Osteocyte (in vitro differentiated cells): ENCODE data around the gene CYP2R1. TPM values are rescaled to one million over a fixed set of nuclear protein-coding genes. Genes with fewer than 3 reads are reported as not detected.
A peak's percentile ranks its signal among the peaks of the same experiment; 100 is the strongest.

Experiments
- DNase-seq: peaks from one replicate; pipeline ENCODE4 v3.0.0; 2021; ENCODE audit warnings: mixed read lengths; ENCODE audit not compliant: unreplicated experiment; ENCODE audit errors: extremely low spot score
- H3K27ac Mint-ChIP-seq: one replicate; pipeline ENCODE4 v1.8.0; 2021; ENCODE audit warnings: mild to moderate bottlenecking, mixed read lengths; ENCODE audit not compliant: unreplicated experiment
- H3K27me3 Mint-ChIP-seq: one replicate; pipeline ENCODE4 v1.8.0; 2021; ENCODE audit warnings: mixed read lengths; ENCODE audit not compliant: unreplicated experiment
- H3K36me3 Mint-ChIP-seq: one replicate; pipeline ENCODE4 v1.8.0; 2021; ENCODE audit warnings: mixed read lengths; ENCODE audit not compliant: unreplicated experiment
- H3K4me1 Mint-ChIP-seq: one replicate; pipeline ENCODE4 v1.8.0; 2021; ENCODE audit warnings: mixed read lengths; ENCODE audit not compliant: unreplicated experiment
- H3K4me3 Mint-ChIP-seq: one replicate; pipeline ENCODE4 v1.8.0; 2021; ENCODE audit warnings: mild to moderate bottlenecking, moderate library complexity, mixed read lengths; ENCODE audit not compliant: unreplicated experiment
- H3K9me3 Mint-ChIP-seq: one replicate; pipeline ENCODE4 v1.8.0; 2021; ENCODE audit warnings: mixed read lengths; ENCODE audit not compliant: unreplicated experiment
- total RNA-seq: library from RNA; stranded (reverse); gene quantifications from 2 replicates; pipeline ENCODE4 v1.2.1, GENCODE V29; 2021
- TF ChIP-seq, protein P1 (sequence below): fragments of 200-600 bp; sonication (generic); IDR thresholded peaks from 2 replicates; pipeline ENCODE4 v1.5.0; 2021; ENCODE audit warnings: antibody characterized with exemption, mild to moderate bottlenecking, moderate library complexity

The CYP2R1 gene
- total RNA-seq, 1 donor from 2014 or later: 6.4 TPM

DNA sequence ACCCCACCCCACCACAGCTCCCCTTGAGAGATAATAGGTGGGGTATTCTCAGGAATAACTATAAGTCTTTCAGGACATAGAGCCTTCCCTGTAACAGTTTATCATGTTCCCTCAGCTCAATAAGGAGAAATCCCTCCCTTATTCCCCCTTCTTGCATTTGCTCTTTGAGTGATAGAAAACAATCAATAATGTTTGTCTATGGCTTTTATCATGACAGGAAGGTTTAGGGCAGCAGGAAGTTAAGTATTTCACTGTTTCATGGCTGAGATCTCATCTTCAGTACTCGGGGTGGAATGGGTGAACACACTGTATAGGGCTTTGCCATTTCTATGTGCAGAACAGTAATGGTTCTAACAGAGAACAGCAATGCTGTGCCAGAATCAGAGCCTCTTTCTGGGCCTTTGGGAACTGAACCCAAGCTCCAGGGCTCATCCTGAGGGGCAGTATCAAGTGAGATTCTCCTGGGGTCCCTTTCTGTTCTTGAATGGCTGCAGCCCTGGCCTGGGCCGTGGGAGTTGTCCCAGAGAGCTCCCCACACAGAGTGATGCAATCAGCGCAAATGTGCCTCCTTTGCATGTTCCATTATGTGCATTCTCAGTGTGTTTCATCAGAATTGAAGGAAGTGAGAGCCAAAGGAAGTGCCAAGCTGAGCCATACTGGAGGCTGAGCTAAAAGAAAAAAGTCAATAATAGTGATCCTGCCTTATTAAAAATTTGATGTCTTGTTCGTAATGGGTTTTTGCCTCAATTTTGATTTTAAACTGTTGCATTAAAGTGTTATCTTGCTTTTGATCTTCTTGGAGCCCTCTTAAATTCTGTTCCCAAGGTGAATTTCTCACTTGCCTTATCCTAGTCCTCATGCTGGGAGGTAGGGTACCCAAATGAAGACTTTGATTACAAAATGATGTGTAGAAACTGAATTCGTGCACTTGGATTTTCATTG lies 2.9 kb upstream of the CYP2R1 start:
- TF ChIP-seq, protein P1, sequence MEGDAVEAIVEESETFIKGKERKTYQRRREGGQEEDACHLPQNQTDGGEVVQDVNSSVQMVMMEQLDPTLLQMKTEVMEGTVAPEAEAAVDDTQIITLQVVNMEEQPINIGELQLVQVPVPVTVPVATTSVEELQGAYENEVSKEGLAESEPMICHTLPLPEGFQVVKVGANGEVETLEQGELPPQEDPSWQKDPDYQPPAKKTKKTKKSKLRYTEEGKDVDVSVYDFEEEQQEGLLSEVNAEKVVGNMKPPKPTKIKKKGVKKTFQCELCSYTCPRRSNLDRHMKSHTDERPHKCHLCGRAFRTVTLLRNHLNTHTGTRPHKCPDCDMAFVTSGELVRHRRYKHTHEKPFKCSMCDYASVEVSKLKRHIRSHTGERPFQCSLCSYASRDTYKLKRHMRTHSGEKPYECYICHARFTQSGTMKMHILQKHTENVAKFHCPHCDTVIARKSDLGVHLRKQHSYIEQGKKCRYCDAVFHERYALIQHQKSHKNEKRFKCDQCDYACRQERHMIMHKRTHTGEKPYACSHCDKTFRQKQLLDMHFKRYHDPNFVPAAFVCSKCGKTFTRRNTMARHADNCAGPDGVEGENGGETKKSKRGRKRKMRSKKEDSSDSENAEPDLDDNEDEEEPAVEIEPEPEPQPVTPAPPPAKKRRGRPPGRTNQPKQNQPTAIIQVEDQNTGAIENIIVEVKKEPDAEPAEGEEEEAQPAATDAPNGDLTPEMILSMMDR: no peak
- no peaks in the 10 kb centered on the region for H3K36me3 Mint-ChIP-seq
- H3K27me3 Mint-ChIP-seq: peaks cover 10% of the 10 kb centered on the region
- no peak overlapping the region for H3K27ac Mint-ChIP-seq
- peaks cover 15% of the 10 kb centered on the region for H3K4me1 Mint-ChIP-seq
- no peak for DNase-seq
- H3K9me3 Mint-ChIP-seq: no peaks in the 10 kb centered on the region
- H3K4me3 Mint-ChIP-seq: no peak overlapping the region

DNA sequence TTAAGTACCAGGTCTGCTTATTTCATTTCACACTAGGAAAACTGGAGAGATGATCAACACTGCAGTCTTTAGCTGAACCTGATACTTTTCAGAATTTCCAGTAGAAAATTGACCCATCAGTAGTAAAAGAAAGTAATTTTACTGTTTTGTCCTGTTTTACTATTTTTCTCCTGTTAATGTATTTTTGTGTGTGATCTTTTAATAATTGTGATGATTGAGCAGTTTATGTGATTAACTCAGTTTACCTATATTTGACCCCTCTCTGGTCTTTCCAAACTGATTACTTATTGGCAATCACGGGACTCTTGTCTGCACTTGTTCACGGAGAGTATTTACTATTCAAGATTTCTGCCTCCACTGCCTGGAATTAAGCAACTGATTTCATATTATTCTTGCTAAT lies 546 bp upstream of the CYP2R1 start:
- TF ChIP-seq, protein P1: no peak
- H3K4me3 Mint-ChIP-seq: peak overlapping the region; percentile 85
- no peak for DNase-seq
- H3K27me3 Mint-ChIP-seq: peaks cover 8% of the 10 kb centered on the region
- peak overlapping the region; percentile 50 for H3K27ac Mint-ChIP-seq
- H3K9me3 Mint-ChIP-seq: no peaks in the 10 kb centered on the region
- H3K36me3 Mint-ChIP-seq: no peaks in the 10 kb centered on the region
- H3K4me1 Mint-ChIP-seq: peaks cover 18% of the 10 kb centered on the region

DNA sequence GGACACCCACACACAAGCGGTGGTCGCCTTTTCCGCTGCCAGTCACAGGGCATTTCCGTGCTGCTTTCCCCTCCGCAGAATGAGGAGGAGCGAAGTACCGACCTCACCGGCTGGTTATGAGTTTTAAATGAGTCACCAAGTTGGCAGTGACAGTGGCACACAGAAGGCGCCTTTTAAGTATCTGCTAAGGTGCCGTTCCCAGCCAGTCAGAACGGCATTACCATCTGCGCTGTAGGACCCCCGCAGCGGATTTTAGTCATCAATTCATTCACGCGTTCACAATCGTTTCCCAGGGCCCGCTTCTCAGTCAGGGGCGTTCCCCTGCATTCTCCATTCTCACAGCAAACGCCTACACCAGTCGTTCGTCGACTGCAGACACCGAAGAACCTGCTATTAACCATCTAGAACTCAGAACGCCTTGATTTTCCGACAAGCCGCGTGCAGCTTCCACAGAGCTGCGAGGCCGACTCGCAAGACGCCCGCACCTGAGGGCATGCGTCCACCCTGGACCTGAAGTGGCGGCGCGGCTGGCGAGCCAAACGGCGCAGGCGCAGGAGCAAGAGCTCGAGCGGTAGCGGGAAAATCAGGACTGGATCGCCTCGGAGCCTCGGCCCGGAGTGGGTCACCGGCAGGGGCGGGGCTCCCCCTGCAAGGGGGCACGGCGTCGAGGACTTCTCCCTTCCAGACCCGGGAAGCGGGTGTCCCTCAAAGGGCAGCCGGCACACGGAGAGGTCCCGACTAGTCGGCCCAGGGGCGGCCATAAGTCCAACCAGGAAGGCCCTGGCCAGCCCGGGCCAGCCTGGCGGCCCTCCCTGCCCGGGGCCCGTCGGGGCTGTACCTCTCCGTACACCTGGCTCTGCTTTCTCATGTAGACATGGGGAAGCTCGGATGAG lies 642 bp downstream of the CYP2R1 start:
- H3K4me1 Mint-ChIP-seq: peaks cover 18% of the 10 kb centered on the region
- TF ChIP-seq, protein P1: no peak
- DNase-seq: peak; percentile 94
- peaks cover 3% of the 10 kb centered on the region for H3K27me3 Mint-ChIP-seq
- no peaks in the 10 kb centered on the region for H3K9me3 Mint-ChIP-seq
- H3K36me3 Mint-ChIP-seq: no peaks in the 10 kb centered on the region
- peak overlapping the region; percentile 88 for H3K27ac Mint-ChIP-seq
- H3K4me3 Mint-ChIP-seq: peak overlapping the region; percentile 85

DNA sequence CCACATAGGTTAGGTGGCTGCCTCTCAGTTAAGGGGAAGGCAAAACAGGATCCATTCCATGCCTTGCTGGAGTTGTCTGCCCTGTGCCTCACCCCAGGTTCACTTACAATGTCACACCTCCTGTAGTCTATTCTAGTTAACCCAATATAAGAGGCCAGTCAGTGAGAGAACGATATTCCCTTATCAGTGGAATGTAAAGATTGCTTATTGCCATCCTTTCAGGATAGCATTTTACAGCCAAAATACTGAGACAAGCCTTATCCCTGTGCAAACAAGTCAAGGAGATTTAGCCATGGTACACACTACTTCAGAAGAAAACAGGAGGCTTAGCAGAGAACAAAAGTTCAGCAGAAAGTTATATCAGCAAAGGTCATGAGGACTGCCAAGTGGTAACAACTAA lies 5.5 kb downstream of the CYP2R1 start:
- no peaks in the 10 kb centered on the region for H3K36me3 Mint-ChIP-seq
- H3K27me3 Mint-ChIP-seq: no peaks in the 10 kb centered on the region
- DNase-seq: no peak
- H3K4me3 Mint-ChIP-seq: no peak overlapping the region
- H3K27ac Mint-ChIP-seq: no peak overlapping the region
- TF ChIP-seq, protein P1: no peak
- H3K4me1 Mint-ChIP-seq: peaks cover 15% of the 10 kb centered on the region
- H3K9me3 Mint-ChIP-seq: no peaks in the 10 kb centered on the region
